H1 (cell line): Measurements from ENCODE around the gene GCC1. TPM values are rescaled to one million over a fixed set of nuclear protein-coding genes. Genes with fewer than 3 reads are reported as not detected.

ENCODE experiments used
- CTCF ChIA-PET: fragments of 300-600 bp; sonication (Branson Sonifier 250); formaldehyde crosslinking; loops from one replicate; lab custom pipeline; 2021; ENCODE audit not compliant: partially characterized antibody; lab: Charles Lee
- POLR2A ChIA-PET: fragments of 300-600 bp; sonication (Branson Sonifier 250); formaldehyde crosslinking; loops from one replicate; lab custom pipeline; 2021; ENCODE audit warnings: inconsistent platforms; ENCODE audit not compliant: partially characterized antibody; lab: Charles Lee
- DNase-seq, 2 experiments: peaks; one replicate each; pipeline versions ENCODE4 v3.0.0 to v3.0.0-alpha.2; 2010 to 2022; ENCODE audit warnings: low spot score in 2 of 2, low read depth in 1 of 2, mixed read lengths in 1 of 2
- FAIRE-seq: peaks from 2 replicates; lab custom pipeline; 2011; peaks lifted over from hg19 to GRCh38; lab: Jason Lieb, UNC
- H2AFZ ChIP-seq: 2 replicates; pipeline ENCODE4 v1.8.1; 2012; ENCODE audit warnings: low read length, inconsistent platforms
- H2AK5ac ChIP-seq: 2 replicates; pipeline ENCODE4 v1.6.1; 2013; ENCODE audit warnings: low read depth, low read length
- H2BK120ac ChIP-seq: replicated peaks from 2 replicates; pipeline ENCODE3; 2013; ENCODE audit warnings: low read depth, low read length, inconsistent platforms
- H2BK12ac ChIP-seq: 2 replicates; pipeline ENCODE4 v1.6.1; 2013; ENCODE audit warnings: low read depth, low read length
- H2BK15ac ChIP-seq: 2 replicates; pipeline ENCODE4 v1.6.1; 2013; ENCODE audit warnings: low read length
- H2BK20ac ChIP-seq: 2 replicates; pipeline ENCODE4 v1.6.1; 2013; ENCODE audit warnings: low read length
- H2BK5ac ChIP-seq: 2 replicates; pipeline ENCODE4 v1.6.1; 2013; ENCODE audit warnings: low read depth, low read length
- H3K14ac ChIP-seq: 2 replicates; pipeline ENCODE4 v1.6.1; 2013; ENCODE audit warnings: inconsistent platforms; ENCODE audit not compliant: insufficient read length
- H3K18ac ChIP-seq: 2 replicates; pipeline ENCODE4 v1.6.1; 2013; ENCODE audit warnings: low read length; ENCODE audit errors: extremely low read depth
- H3K23ac ChIP-seq: 2 replicates; pipeline ENCODE4 v1.6.1; 2013; ENCODE audit warnings: inconsistent platforms; ENCODE audit not compliant: insufficient read length
- H3K23me2 ChIP-seq: 2 replicates; pipeline ENCODE4 v1.6.1; 2013; ENCODE audit warnings: low read depth, low read length
- H3K27ac ChIP-seq: 2 replicates; pipeline ENCODE4 v1.6.1; 2011; ENCODE audit warnings: low read depth, low read length, inconsistent platforms
- H3K27me3 ChIP-seq, 4 experiments: replicated peaks in 1 of 4; 1 replicate in 1 of 4; 2 replicates in 3 of 4; pipeline versions ENCODE4 v1.6.1 to v1.8.1; 2011 to 2013; ENCODE audit warnings: low read length in 3 of 4, mild to moderate bottlenecking in 3 of 4, inconsistent platforms in 2 of 4, mixed read lengths in 2 of 4, moderate library complexity in 1 of 4; ENCODE audit not compliant: control insufficient read depth in 3 of 4, insufficient read depth in 3 of 4; ENCODE audit errors: extremely low read depth in 1 of 4
- H3K36me3 ChIP-seq, 4 experiments: 2 replicates each; pipeline versions ENCODE4 v1.6.1 to v1.8.1; 2011 to 2013; ENCODE audit warnings: mild to moderate bottlenecking in 4 of 4, low read length in 3 of 4, moderate library complexity in 2 of 4, control low read depth in 1 of 4, inconsistent platforms in 1 of 4; ENCODE audit not compliant: insufficient read depth in 4 of 4, control insufficient read depth in 2 of 4
- H3K4ac ChIP-seq: replicated peaks from 2 replicates; pipeline ENCODE3; 2013; ENCODE audit warnings: low read length, low read depth, mixed read lengths, inconsistent platforms; ENCODE audit not compliant: insufficient read length
- H3K4me1 ChIP-seq, 4 experiments: replicated peaks in 1 of 4; 1 replicate in 1 of 4; 2 replicates in 3 of 4; pipeline versions ENCODE4 v1.6.1 to v1.8.1; 2011 to 2013; ENCODE audit warnings: low read length in 3 of 4, inconsistent platforms in 2 of 4, mixed read lengths in 1 of 4; ENCODE audit not compliant: insufficient read depth in 4 of 4, control insufficient read depth in 3 of 4
- H3K4me2 ChIP-seq, 2 experiments: 2 replicates each; pipeline versions ENCODE4 v1.6.1 to v1.8.1; 2011 to 2013; ENCODE audit warnings: low read depth in 2 of 2, low read length in 2 of 2, control low read depth in 1 of 2, inconsistent platforms in 1 of 2, mild to moderate bottlenecking in 1 of 2; ENCODE audit not compliant: insufficient read depth in 1 of 2
- H3K4me3 ChIP-seq, 4 experiments: fragments of 200-600, 300-600 bp in 1 of 4; sonication (generic), shearing (Covaris generic), sonication (Bioruptor Twin) in 1 of 4; 2 replicates each; pipeline versions ENCODE4 v1.5.1 to v1.8.1; 2011 to 2016; ENCODE audit warnings: low read length in 4 of 4, low read depth in 3 of 4, control low read depth in 2 of 4, inconsistent platforms in 2 of 4, mild to moderate bottlenecking in 2 of 4, mixed read lengths in 1 of 4, moderate library complexity in 1 of 4; ENCODE audit not compliant: insufficient read depth in 2 of 4; ENCODE audit errors: extremely low read depth in 1 of 4
- H3K56ac ChIP-seq: replicated peaks from 2 replicates; pipeline ENCODE3; 2013; ENCODE audit warnings: low read depth, mild to moderate bottlenecking, mixed read lengths, low read length, inconsistent platforms; ENCODE audit not compliant: insufficient read length
- H3K79me1 ChIP-seq: 2 replicates; pipeline ENCODE4 v1.6.1; 2013; ENCODE audit warnings: low read depth, low read length, control low read depth
- H3K79me2 ChIP-seq, 2 experiments: 2 replicates each; pipeline versions ENCODE4 v1.6.1 to v1.8.1; 2012 to 2013; ENCODE audit warnings: low read length in 2 of 2, mild to moderate bottlenecking in 2 of 2, inconsistent platforms in 1 of 2; ENCODE audit not compliant: insufficient read depth in 2 of 2, control insufficient read depth in 1 of 2
- H3K9ac ChIP-seq, 4 experiments: replicated peaks in 1 of 4; 1 replicate in 1 of 4; 2 replicates in 3 of 4; pipeline versions ENCODE4 v1.6.1 to v1.8.1; 2011 to 2013; ENCODE audit warnings: low read depth in 3 of 4, low read length in 3 of 4, control low read depth in 2 of 4, mild to moderate bottlenecking in 2 of 4, moderate library complexity in 2 of 4, inconsistent platforms in 1 of 4; ENCODE audit errors: extremely low read depth in 1 of 4
- H3K9me3 ChIP-seq, 2 experiments: 2 replicates each; pipeline versions ENCODE4 v1.6.1 to v1.8.1; 2012 to 2013; ENCODE audit warnings: mild to moderate bottlenecking in 2 of 2, moderate library complexity in 2 of 2, control low read depth in 1 of 2, inconsistent platforms in 1 of 2, low read depth in 1 of 2, low read length in 1 of 2, mixed read lengths in 1 of 2; ENCODE audit not compliant: insufficient read depth in 2 of 2
- H4K20me1 ChIP-seq, 2 experiments: replicated peaks in 1 of 2; 2 replicates each; pipeline versions ENCODE3 to v1.8.1; 2011 to 2013; ENCODE audit warnings: inconsistent platforms in 2 of 2, low read length in 2 of 2, mild to moderate bottlenecking in 1 of 2; ENCODE audit not compliant: insufficient read depth in 2 of 2, control insufficient read depth in 1 of 2
- H4K5ac ChIP-seq: 2 replicates; pipeline ENCODE4 v1.6.1; 2013; ENCODE audit warnings: low read length, low read depth, mixed read lengths, inconsistent platforms; ENCODE audit not compliant: insufficient read length
- H4K8ac ChIP-seq: 2 replicates; pipeline ENCODE4 v1.8.0; 2013; ENCODE audit warnings: mild to moderate bottlenecking, moderate library complexity, low read length, inconsistent platforms; ENCODE audit not compliant: insufficient read depth; ENCODE audit errors: extremely low read depth
- H4K91ac ChIP-seq: replicated peaks from 2 replicates; pipeline ENCODE3; 2013; ENCODE audit warnings: low read length, mixed read lengths, inconsistent platforms; ENCODE audit not compliant: insufficient read length
- EP300 ChIP-seq, 2 experiments: IDR thresholded peaks; 1 replicate in 1 of 2; 2 replicates in 1 of 2; pipeline ENCODE4 v1.6.1; 2011 to 2012; ENCODE audit warnings: low read depth in 2 of 2, low read length in 2 of 2, mild to moderate bottlenecking in 2 of 2, borderline replicate concordance in 1 of 2, inconsistent platforms in 1 of 2, moderate library complexity in 1 of 2
- GABPA ChIP-seq: IDR thresholded peaks from 2 replicates; pipeline ENCODE4 v1.6.1; 2011; ENCODE audit warnings: mild to moderate bottlenecking, low read length, moderate library complexity, borderline replicate concordance; ENCODE audit not compliant: insufficient read depth
- KDM5A ChIP-seq: fragments of 200-600 bp; IDR thresholded peaks from 2 replicates; pipeline ENCODE4 v1.7.1; 2012; ENCODE audit warnings: mild to moderate bottlenecking, low read length, inconsistent platforms, mixed read lengths
- RXRA ChIP-seq: IDR thresholded peaks from 2 replicates; pipeline ENCODE4 v1.6.1; 2011; ENCODE audit warnings: low read depth, mild to moderate bottlenecking, low read length, moderate library complexity; ENCODE audit not compliant: insufficient read depth
- SRF ChIP-seq: IDR thresholded peaks from 2 replicates; pipeline ENCODE4 v1.6.1; 2011; ENCODE audit warnings: mild to moderate bottlenecking, low read depth, low read length, moderate library complexity
- TAF1 ChIP-seq: IDR thresholded peaks from 2 replicates; pipeline ENCODE4 v1.6.1; 2011; ENCODE audit warnings: mild to moderate bottlenecking, low read depth, low read length
- TAF7 ChIP-seq: optimal IDR thresholded peaks from 2 replicates; pipeline ENCODE3; 2011; ENCODE audit warnings: low read depth, mild to moderate bottlenecking, inconsistent platforms, low read length, moderate library complexity, borderline replicate concordance
- YY1 ChIP-seq: IDR thresholded peaks from 2 replicates; pipeline ENCODE4 v1.6.1; 2011; ENCODE audit warnings: low read depth, mild to moderate bottlenecking, low read length
- WGBS, 2 experiments: shearing (Covaris generic) in 1 of 2; methylation state at CpG; one replicate each; pipeline versions ENCODE4 v1.1.6 to v1.1.7; 2013 to 2015; ENCODE audit warnings: low lambda C conversion rate in 2 of 2, mixed read lengths in 2 of 2, inconsistent platforms in 1 of 2, low coverage in 1 of 2, missing lambda C conversion rate in 1 of 2; ENCODE audit not compliant: insufficient replicate concordance in 2 of 2, insufficient coverage in 1 of 2, insufficient read length in 1 of 2; ENCODE audit errors: extremely low coverage in 1 of 2, missing lambda C conversion rate in 1 of 2; 5-methylcytosine and 5-hydroxymethylcytosine counted together
- polyA plus RNA-seq, 7 experiments: library from polyadenylated mRNA; depleted of rRNA in 3 of 7; stranded (reverse) in 5 of 7; unstranded in 2 of 7; fragments of >200 nt in 5 of 7; fragments of 200-250 nt in 2 of 7; gene quantifications; 1 replicate in 5 of 7; 2 replicates in 1 of 7; 4 replicates in 1 of 7; pipeline versions ENCODE4 v1.2.1 to v1.2.3, GENCODE V29; 2011 to 2013; ENCODE audit warnings: missing spikeins in 2 of 7, mixed read lengths in 2 of 7
- total RNA-seq: library from RNA; stranded (reverse); fragmentation: NEBNext Ultra II Directional; extraction: Animal tissue kit (Norgen Biotek cat#: 25700); gene quantifications from 2 replicates; pipeline ENCODE4 v1.2.1, GENCODE V29; 2021

GCC1 gene
- total and polyA plus RNA-seq, 2 of the 8 experiments (the other 6 are each of a cell fraction or from before 2014, with no cell fraction given) = 3.3 to 15.0 TPM

- Histone ChIP-seq H3K36me3 (no peaks in the 10 kb centered on the region), H3K18ac (0 out of 2 replicates have a peak overlapping the region, but pooled peaks have one; percentile 60), H2BK15ac (peak overlapping the region; percentile 97; the same call in 1 of the 2 replicates), H3K23ac (no peak overlapping the region), H3K27ac (no peak overlapping the region), H3K56ac (no peak overlapping the region), H3K4me1 (peaks cover 0 to 6% (median 2%) of the 10 kb centered on the region in 4 experiments; a peak in 4 of 7 replicates), H2BK5ac (no peak overlapping the region), H2BK12ac (0 out of 2 replicates have a peak overlapping the region, but pooled peaks have one; percentile 68), H3K4me2 (peak overlapping the region; percentile 8 to 57; a peak in 2 of 4 replicates), H3K14ac (no peak overlapping the region), H4K5ac (no peak overlapping the region), H3K79me2 (no peaks in the 10 kb centered on the region), H3K27me3 (no peaks in the 10 kb centered on the region; a peak in 2 of 7 replicates), H2AK5ac (no peak overlapping the region), H3K79me1 (no peaks in the 10 kb centered on the region), H2AFZ (peak overlapping the region; percentile 100), H3K9ac (no peak overlapping the region; a peak in 1 of 7 replicates), H4K91ac (no peak overlapping the region), H3K4ac (no peak overlapping the region), H3K23me2 (no peaks in the 10 kb centered on the region; the same call in 1 of the 2 replicates), H4K20me1 (no peaks in the 10 kb centered on the region), H3K9me3 (no peaks in the 10 kb centered on the region), H2BK20ac (0 out of 2 replicates have a peak overlapping the region, but pooled peaks have one; percentile 13), H2BK120ac (peak overlapping the region; percentile 8), H3K4me3 (peak overlapping the region in 3 of 4 experiments; percentile 10 to 39 (median 19); a peak in 3 of 8 replicates), H4K8ac (no peak overlapping the region)
- 24% methylated on average over 5 of the region's 5 CpGs; no CpG with 5 or more reads in 1 of the 2 experiments for WGBS, 2 experiments
- ChIA-PET POLR2A (interaction anchor here (0.5 to 3.2 kb wide), 7 partner anchors 9 to 669 kb away, joined by 3 to 14 read pairs (median 4); no protein-coding TSS in a partner anchor), CTCF (interaction anchor here (0.6 to 5.2 kb wide), 55 partner anchors 10 to 579 kb away, joined by 3 to 115 read pairs (median 4); partner anchors contain the start of genes ARF5, FSCN3, GCC1 and PAX4)
- FAIRE-seq (peak; percentile 70), DNase-seq (peak; percentile 80 to 94)
- TF ChIP-seq EP300 (IDR thresholded peaks at IDR 0.05; ENCODE audit: borderline replicate concordance in 1 of 2, low read depth in 2 of 2, low read length in 2 of 2) (no peak), GABPA (no peak), RXRA (no peak), KDM5A (no peak), TAF7 (peak; percentile 33), TAF1 (peak; percentile 28; the same call in 1 of the 2 replicates), SRF (0 out of 2 replicates have a peak, but pooled peaks have one; percentile 14), YY1 (0 out of 2 replicates have a peak, but pooled peaks have one; percentile 26)
Observed at GRCh38 chr7:127629268-127629854, 44.0 kb upstream of the GCC1 start.
